Brain microvascular endothelial cell (primary cell): Measurements from ENCODE around the gene KLHL13.
A peak's percentile ranks its signal among the peaks of the same experiment; 100 is the strongest.

Experiments
- DNase-seq: peaks from one replicate; pipeline ENCODE4 v3.0.0-alpha.2; 2020
- H3K27ac ChIP-seq: fragments of 250-450 bp; sonication (Bioruptor Pico); 2 replicates; pipeline ENCODE4 v1.5.1; 2020; ENCODE audit warnings: mild to moderate bottlenecking, moderate library complexity
- H3K27me3 ChIP-seq: fragments of 250-450 bp; sonication (Bioruptor Pico); replicated peaks from 2 replicates; pipeline ENCODE4 v1.5.1; 2020; ENCODE audit warnings: mild to moderate bottlenecking
- H3K36me3 ChIP-seq: fragments of 250-450 bp; sonication (Bioruptor Pico); replicated peaks from 2 replicates; pipeline ENCODE4 v1.5.1; 2020; ENCODE audit warnings: mild to moderate bottlenecking
- H3K4me3 ChIP-seq: 2 replicates; pipeline ENCODE4 v1.5.1; 2011; ENCODE audit warnings: low read depth, mild to moderate bottlenecking, control low read depth, low read length, moderate library complexity
- CTCF ChIP-seq: IDR thresholded peaks from 2 replicates; pipeline ENCODE4 v1.5.1; 2011; ENCODE audit warnings: low read depth, mild to moderate bottlenecking, moderate library complexity, low read length, control low read depth, inconsistent platforms; ENCODE audit errors: missing control alignments
- in situ Hi-C: cut with HindIII; loops from 2 replicates; pipeline ENCODE4 v1.10.0; 2017; ENCODE audit warnings: low sequenced_read_pairs, low pct_ligation_motif_present

The KLHL13 gene

GRCh38 chrX:117985241-117985640, 131.4 kb downstream of the KLHL13 start:
- in situ Hi-C loops, result no loop called here
- no peaks in the 10 kb centered on the region for H3K27me3 ChIP-seq
- no peak overlapping the region for H3K27ac ChIP-seq
- no peak for DNase-seq
- peak; percentile 26 for TF ChIP-seq CTCF
- H3K36me3 ChIP-seq, result no peaks in the 10 kb centered on the region
- H3K4me3 ChIP-seq, result no peak overlapping the region

- Histone ChIP-seq H3K36me3 (no peaks in the 10 kb centered on the region), H3K27ac (no peak overlapping the region), H3K27me3 (no peaks in the 10 kb centered on the region), H3K4me3 (no peak overlapping the region)
- in situ Hi-C loops, result no loop called here
- no peak for DNase-seq
- no peak for TF ChIP-seq CTCF
Observed at GRCh38 chrX:117982694-117983392, 133.8 kb downstream of the KLHL13 start.

GRCh38 chrX:117978402-117978801, 138.2 kb downstream of the KLHL13 start:
- Histone ChIP-seq H3K27ac (no peak overlapping the region), H3K36me3 (no peaks in the 10 kb centered on the region), H3K4me3 (no peak overlapping the region), H3K27me3 (no peaks in the 10 kb centered on the region)
- in situ Hi-C loops, result no loop called here
- DNase-seq, result no peak
- TF ChIP-seq CTCF, result no peak

- DNase-seq, result no peak
- in situ Hi-C loops, result no loop called here
- no peak for TF ChIP-seq CTCF
- Histone ChIP-seq H3K27ac (no peak overlapping the region), H3K4me3 (no peak overlapping the region), H3K27me3 (no peaks in the 10 kb centered on the region), H3K36me3 (no peaks in the 10 kb centered on the region)
Observed at GRCh38 chrX:117977526-117977925, 139.1 kb downstream of the KLHL13 start.

GRCh38 chrX:117973110-117973807, 143.4 kb downstream of the KLHL13 start:
- in situ Hi-C loops, result no loop called here
- DNase-seq, result no peak
- H3K27me3 ChIP-seq, result no peaks in the 10 kb centered on the region
- H3K36me3 ChIP-seq, result no peaks in the 10 kb centered on the region
- no peak for TF ChIP-seq CTCF
- no peak overlapping the region for H3K4me3 ChIP-seq
- H3K27ac ChIP-seq, result no peak overlapping the region
